ENCODE measurements around the gene NUBP2. TPM values are rescaled to one million over a fixed set of nuclear protein-coding genes. Genes with fewer than 3 reads are reported as not detected.

Gene NUBP2
- total and polyA plus RNA-seq, 2 experiments from 2014 or later = 79.4 to 175 TPM

DNA sequence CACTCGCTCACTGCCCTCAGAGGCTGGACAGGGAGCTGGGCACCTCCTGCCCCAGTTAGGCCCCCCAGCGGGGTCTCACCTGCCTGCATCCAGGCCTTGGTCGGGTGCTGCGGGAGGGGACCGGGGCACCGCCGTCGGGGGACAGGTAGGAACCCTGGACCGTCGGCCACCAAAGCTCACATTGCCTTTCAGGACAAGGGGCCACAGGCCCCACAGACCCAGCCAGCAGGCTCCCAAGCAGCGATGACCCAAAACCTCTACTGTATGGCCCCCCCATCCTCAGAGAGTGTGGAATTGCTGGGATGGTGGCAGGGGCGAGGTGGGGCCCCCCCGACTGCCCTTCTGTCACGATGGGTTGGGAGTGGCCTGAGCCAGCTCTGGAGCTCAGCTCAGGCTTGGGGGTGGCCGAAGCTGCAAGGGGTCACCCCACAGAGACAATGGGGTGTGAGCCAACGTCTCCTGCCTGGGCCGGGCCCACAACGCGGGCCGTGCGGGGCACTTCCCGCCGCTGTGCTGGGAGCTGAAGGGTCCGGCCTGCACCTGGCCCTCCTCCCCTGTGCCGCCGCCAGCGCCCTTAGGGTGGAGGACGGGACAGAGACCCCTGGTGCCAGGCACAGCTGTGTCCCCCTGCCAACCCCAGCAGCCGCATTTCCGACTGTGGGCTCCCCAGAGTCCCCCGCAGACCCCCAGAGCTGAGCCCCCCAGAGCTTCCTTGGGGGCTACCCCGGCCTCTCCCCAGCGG, 10.2 kb downstream of the NUBP2 start (continued):
- TF ChIP-seq ZNF462 (CRISPR knock-in tag; IDR thresholded peaks at IDR 0.05) (no peak), EZH2 (IDR thresholded peaks at IDR 0.05; ENCODE audit: low read depth, unreplicated experiment) (no peak), ETS1 (IDR thresholded peaks at IDR 0.05) (no peak), CREB1 (CRISPR knock-in tag; IDR thresholded peaks at IDR 0.05; ENCODE audit: low read depth) (no peak), POLR2AphosphoS5 (IDR thresholded peaks at IDR 0.05; ENCODE audit: low read depth) (no peak), STAT1 (IDR thresholded peaks at IDR 0.05; ENCODE audit: unreplicated experiment) (no peak)

DNA sequence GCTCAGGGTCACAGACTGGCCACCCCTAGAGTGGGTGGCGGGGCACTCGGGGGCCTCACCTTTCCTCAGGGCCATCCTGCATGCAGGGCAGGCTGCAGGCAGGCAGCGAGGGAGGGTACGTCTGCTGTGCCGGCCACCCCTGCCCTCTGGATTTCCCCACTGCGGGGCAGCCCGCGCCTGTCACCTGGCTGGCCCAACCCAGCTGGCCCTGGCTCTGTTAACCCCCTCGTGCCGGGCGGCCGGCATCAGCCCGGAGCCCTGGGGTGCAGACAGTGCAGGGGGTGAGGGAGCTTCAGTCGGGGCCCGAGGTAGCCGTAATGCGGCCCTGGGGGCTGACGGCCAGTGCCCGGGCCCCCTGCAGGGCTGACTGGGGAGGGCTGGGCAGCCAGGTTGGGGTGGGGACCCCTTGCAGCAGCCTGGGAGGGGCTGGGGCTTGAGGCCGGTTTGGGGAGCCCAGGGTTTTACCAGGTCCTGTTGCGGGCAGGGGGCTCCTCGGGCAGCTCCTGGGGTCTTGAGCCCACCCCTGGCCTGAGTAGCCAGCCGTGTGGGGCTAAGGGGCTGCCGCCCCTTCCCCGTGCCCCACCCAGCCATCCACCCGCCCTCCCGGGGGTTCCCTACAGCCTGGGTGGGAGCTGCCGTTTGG, 10.9 kb downstream of the NUBP2 start, which contains the start of gene IGFALS:
IGFALS (minus strand) TSS at position 128 of the 643 bp plus-strand sequence; CDS start at position 75, 53 bp downstream.
- Mint-ChIP-seq H3K27me3 (ENCODE audit: insufficient read depth, low read depth, poor library complexity) (no peaks in the 10 kb centered on the region), H3K4me3 (no peak within 1 kb of the TSS), H3K4me1 (no peaks in the 10 kb centered on the region), H3K36me3 (ENCODE audit: low read depth) (peaks cover 28% of the 10 kb centered on the region), H3K9me3 (peaks cover 25% of the 10 kb centered on the region), H3K27ac (no peak within 1 kb of the TSS)
- DNase-seq (ENCODE audit: low spot score) = no peak
- no peaks in the 10 kb centered on the region for H3K4me1 ChIP-seq (ENCODE audit: insufficient read depth)
- ATAC-seq = peak; percentile 13
- H3K27ac ChIP-seq (ENCODE audit: low read depth) = no peak within 1 kb of the TSS
- TF ChIP-seq, protein P1, sequence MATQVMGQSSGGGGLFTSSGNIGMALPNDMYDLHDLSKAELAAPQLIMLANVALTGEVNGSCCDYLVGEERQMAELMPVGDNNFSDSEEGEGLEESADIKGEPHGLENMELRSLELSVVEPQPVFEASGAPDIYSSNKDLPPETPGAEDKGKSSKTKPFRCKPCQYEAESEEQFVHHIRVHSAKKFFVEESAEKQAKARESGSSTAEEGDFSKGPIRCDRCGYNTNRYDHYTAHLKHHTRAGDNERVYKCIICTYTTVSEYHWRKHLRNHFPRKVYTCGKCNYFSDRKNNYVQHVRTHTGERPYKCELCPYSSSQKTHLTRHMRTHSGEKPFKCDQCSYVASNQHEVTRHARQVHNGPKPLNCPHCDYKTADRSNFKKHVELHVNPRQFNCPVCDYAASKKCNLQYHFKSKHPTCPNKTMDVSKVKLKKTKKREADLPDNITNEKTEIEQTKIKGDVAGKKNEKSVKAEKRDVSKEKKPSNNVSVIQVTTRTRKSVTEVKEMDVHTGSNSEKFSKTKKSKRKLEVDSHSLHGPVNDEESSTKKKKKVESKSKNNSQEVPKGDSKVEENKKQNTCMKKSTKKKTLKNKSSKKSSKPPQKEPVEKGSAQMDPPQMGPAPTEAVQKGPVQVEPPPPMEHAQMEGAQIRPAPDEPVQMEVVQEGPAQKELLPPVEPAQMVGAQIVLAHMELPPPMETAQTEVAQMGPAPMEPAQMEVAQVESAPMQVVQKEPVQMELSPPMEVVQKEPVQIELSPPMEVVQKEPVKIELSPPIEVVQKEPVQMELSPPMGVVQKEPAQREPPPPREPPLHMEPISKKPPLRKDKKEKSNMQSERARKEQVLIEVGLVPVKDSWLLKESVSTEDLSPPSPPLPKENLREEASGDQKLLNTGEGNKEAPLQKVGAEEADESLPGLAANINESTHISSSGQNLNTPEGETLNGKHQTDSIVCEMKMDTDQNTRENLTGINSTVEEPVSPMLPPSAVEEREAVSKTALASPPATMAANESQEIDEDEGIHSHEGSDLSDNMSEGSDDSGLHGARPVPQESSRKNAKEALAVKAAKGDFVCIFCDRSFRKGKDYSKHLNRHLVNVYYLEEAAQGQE (IDR thresholded peaks at IDR 0.05; ENCODE audit: unreplicated experiment) = no peak
- TF ChIP-seq NANOG (IDR thresholded peaks at IDR 0.05; ENCODE audit: borderline replicate concordance) = no peak
- no peak for TF ChIP-seq ZNF114 (CRISPR knock-in tag; IDR thresholded peaks at IDR 0.05)
- no peak for TF ChIP-seq EZH2phosphoT487 (IDR thresholded peaks at IDR 0.05; ENCODE audit: unreplicated experiment)
- TF ChIP-seq, protein P2, sequence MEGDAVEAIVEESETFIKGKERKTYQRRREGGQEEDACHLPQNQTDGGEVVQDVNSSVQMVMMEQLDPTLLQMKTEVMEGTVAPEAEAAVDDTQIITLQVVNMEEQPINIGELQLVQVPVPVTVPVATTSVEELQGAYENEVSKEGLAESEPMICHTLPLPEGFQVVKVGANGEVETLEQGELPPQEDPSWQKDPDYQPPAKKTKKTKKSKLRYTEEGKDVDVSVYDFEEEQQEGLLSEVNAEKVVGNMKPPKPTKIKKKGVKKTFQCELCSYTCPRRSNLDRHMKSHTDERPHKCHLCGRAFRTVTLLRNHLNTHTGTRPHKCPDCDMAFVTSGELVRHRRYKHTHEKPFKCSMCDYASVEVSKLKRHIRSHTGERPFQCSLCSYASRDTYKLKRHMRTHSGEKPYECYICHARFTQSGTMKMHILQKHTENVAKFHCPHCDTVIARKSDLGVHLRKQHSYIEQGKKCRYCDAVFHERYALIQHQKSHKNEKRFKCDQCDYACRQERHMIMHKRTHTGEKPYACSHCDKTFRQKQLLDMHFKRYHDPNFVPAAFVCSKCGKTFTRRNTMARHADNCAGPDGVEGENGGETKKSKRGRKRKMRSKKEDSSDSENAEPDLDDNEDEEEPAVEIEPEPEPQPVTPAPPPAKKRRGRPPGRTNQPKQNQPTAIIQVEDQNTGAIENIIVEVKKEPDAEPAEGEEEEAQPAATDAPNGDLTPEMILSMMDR (conservative IDR thresholded peaks at IDR 0.05; ENCODE audit: low read depth in 2 of 2) = no peak
- no peak for TF ChIP-seq STAT1 (IDR thresholded peaks at IDR 0.05; ENCODE audit: unreplicated experiment)
- no peaks in the 10 kb centered on the region for H3F3A ChIP-seq (replicated peaks; ENCODE audit: low read depth)
- no peak within 1 kb of the TSS for H3K4me3 ChIP-seq
- no peaks in the 10 kb centered on the region for H3K27me3 ChIP-seq (ENCODE audit: insufficient read depth)
- no peaks in the 10 kb centered on the region; the same call in 1 of the 2 replicates for H3K36me3 ChIP-seq (ENCODE audit: insufficient read depth)
- H3K4me2 ChIP-seq = no peak within 1 kb of the TSS
- no peaks in the 10 kb centered on the region for H4K20me1 ChIP-seq (replicated peaks; ENCODE audit: insufficient read depth)
- no peak within 1 kb of the TSS for H2AFZ ChIP-seq
- no peaks in the 10 kb centered on the region for H3K9me2 ChIP-seq (ENCODE audit: insufficient read depth)
- no peaks in the 10 kb centered on the region for H3K79me2 ChIP-seq (replicated peaks; ENCODE audit: insufficient read depth)
